GM18507 (cell line): Measurements from ENCODE around the gene THSD7A.

Source experiments
- DNase-seq: peaks from one replicate; pipeline ENCODE4 v3.0.0; 2011; ENCODE audit warnings: low read depth; ENCODE audit not compliant: insufficient read length; ENCODE audit errors: extremely low spot score
- FAIRE-seq: peaks from 2 replicates; lab custom pipeline; 2011; peaks lifted over from hg19 to GRCh38; lab: Jason Lieb, UNC

The THSD7A gene

GRCh38 chr7:11713352-11713751, 118.6 kb downstream of the THSD7A start:
- FAIRE-seq (no peak), DNase-seq (no peak)

GRCh38 chr7:11710377-11710776, 121.6 kb downstream of the THSD7A start:
- no peak for FAIRE-seq
- no peak for DNase-seq

- DNase-seq: no peak
- no peak for FAIRE-seq
Measured at GRCh38 chr7:11709196-11709595, 122.8 kb downstream of the THSD7A start.

- no peak for DNase-seq
- FAIRE-seq: no peak
Measured at GRCh38 chr7:11707606-11708193, 124.3 kb downstream of the THSD7A start.

- FAIRE-seq: no peak
- DNase-seq: no peak
Measured at GRCh38 chr7:11706666-11707605, 125.1 kb downstream of the THSD7A start.

- DNase-seq (no peak), FAIRE-seq (no peak)
Measured at GRCh38 chr7:11703829-11704228, 128.2 kb downstream of the THSD7A start.

GRCh38 chr7:11702938-11703337, 129.1 kb downstream of the THSD7A start:
- no peak for FAIRE-seq
- DNase-seq: no peak

GRCh38 chr7:11701829-11702560, 130.0 kb downstream of the THSD7A start:
- no peak for DNase-seq
- no peak for FAIRE-seq

- FAIRE-seq (no peak), DNase-seq (no peak)
Measured at GRCh38 chr7:11699666-11700065, 132.3 kb downstream of the THSD7A start.

GRCh38 chr7:11698384-11698871, 133.6 kb downstream of the THSD7A start:
- FAIRE-seq: no peak

GRCh38 chr7:11690395-11690794, 141.6 kb downstream of the THSD7A start:
- DNase-seq (no peak), FAIRE-seq (no peak)

More at GRCh38 chr7:11698384-11698871, 133.6 kb downstream of the THSD7A start:
- DNase-seq: no peak

- DNase-seq (no peak), FAIRE-seq (no peak)
Measured at GRCh38 chr7:11689096-11689495, 142.9 kb downstream of the THSD7A start.

- DNase-seq: no peak
- no peak for FAIRE-seq
Measured at GRCh38 chr7:11681461-11681860, 150.5 kb downstream of the THSD7A start.

- no peak for FAIRE-seq
- no peak for DNase-seq
Measured at GRCh38 chr7:11675163-11675562, 156.8 kb downstream of the THSD7A start.

- no peak for DNase-seq
- FAIRE-seq: no peak
Measured at GRCh38 chr7:11668727-11669126, 163.3 kb downstream of the THSD7A start.

- no peak for FAIRE-seq
- no peak for DNase-seq
Measured at GRCh38 chr7:11667810-11668185, 164.2 kb downstream of the THSD7A start.

- no peak for DNase-seq
- no peak for FAIRE-seq
Measured at GRCh38 chr7:11667071-11667809, 164.8 kb downstream of the THSD7A start.

- FAIRE-seq: no peak
- DNase-seq: no peak
Measured at GRCh38 chr7:11665357-11665756, 166.6 kb downstream of the THSD7A start.

GRCh38 chr7:11655642-11656041, 176.4 kb downstream of the THSD7A start:
- no peak for FAIRE-seq
- DNase-seq: no peak

- FAIRE-seq (no peak), DNase-seq (no peak)
Measured at GRCh38 chr7:11655163-11655562, 176.8 kb downstream of the THSD7A start.
